GM12878 (cell line): ENCODE measurements around the gene HAND1. TPM values are rescaled to one million over a fixed set of nuclear protein-coding genes. Genes with fewer than 3 reads are reported as not detected.

Source experiments
- ATAC-seq: fragments of 200-7000 bp; cut with Tn5 transposase; 3 replicates; pipeline ENCODE4 v1.9.1; 2020; ENCODE audit warnings: mild to moderate bottlenecking, moderate library complexity
- BruUV-seq: library from RNA; stranded (reverse); fragments of 400-500 nt; replicated peaks from 2 replicates; lab custom pipeline; 2021; lab: Mats Ljungman, UMichigan
- CTCF ChIA-PET: fragments of 300-600 bp; sonication (Branson Sonifier 250); formaldehyde crosslinking; extraction: SDS; loops from one replicate; lab custom pipeline; 2021; ENCODE audit warnings: inconsistent platforms; lab: Yijun Ruan, JAX
- POLR2A ChIA-PET: fragments of 350-600 bp; formaldehyde crosslinking; extraction: SDS; loops from one replicate; lab custom pipeline; 2021; ENCODE audit warnings: inconsistent platforms; lab: Charles Lee
- RAD21 ChIA-PET: fragments of 300-600 bp; sonication (Branson Sonifier 250); formaldehyde crosslinking; loops from one replicate; lab custom pipeline; 2023; ENCODE audit warnings: antibody characterized with exemption; ENCODE audit not compliant: unreplicated experiment; lab: Charles Lee
- SMC1A ChIA-PET: fragments of 300-600 bp; sonication (Branson Sonifier 250); formaldehyde crosslinking; loops from one replicate; lab custom pipeline; 2023; ENCODE audit not compliant: unreplicated experiment, uncharacterized antibody; lab: Charles Lee
- DNase-seq: peaks from one replicate; pipeline ENCODE4 v3.0.0-alpha.2; 2011; ENCODE audit warnings: low read depth, low spot score
- FAIRE-seq: peaks from 3 replicates; lab custom pipeline; 2011; peaks lifted over from hg19 to GRCh38; lab: Jason Lieb, UNC
- H2AFZ ChIP-seq: 2 replicates; pipeline ENCODE4 v1.6.0; 2011; ENCODE audit warnings: low read depth, low read length, control low read depth; ENCODE audit not compliant: control insufficient read depth
- H3K27ac ChIP-seq: 2 replicates; pipeline ENCODE4 v1.5.1; 2011; ENCODE audit warnings: control low read depth; ENCODE audit not compliant: control insufficient read depth, insufficient read depth
- H3K27me3 ChIP-seq, 2 experiments: replicated peaks in 1 of 2; 2 replicates each; pipeline versions ENCODE4 v1.6.0 to v1.6.1; 2011; ENCODE audit warnings: low read length in 1 of 2; ENCODE audit not compliant: control insufficient read depth in 2 of 2, insufficient read depth in 2 of 2
- H3K36me3 ChIP-seq, 2 experiments: 2 replicates each; pipeline ENCODE4 v1.5.1; 2011; ENCODE audit warnings: low read length in 1 of 2; ENCODE audit not compliant: control insufficient read depth in 2 of 2, insufficient read depth in 2 of 2
- H3K4me1 ChIP-seq: 2 replicates; pipeline ENCODE4 v1.6.1; 2011; ENCODE audit warnings: mild to moderate bottlenecking, low read length, moderate library complexity, mixed read lengths; ENCODE audit not compliant: control insufficient read depth, insufficient read depth
- H3K4me2 ChIP-seq: 2 replicates; pipeline ENCODE4 v1.6.0; 2011; ENCODE audit warnings: control low read depth; ENCODE audit not compliant: control insufficient read depth, insufficient read depth
- H3K4me3 ChIP-seq: fragments of 200-600 bp; sonication (generic); 2 replicates; pipeline ENCODE4 v1.5.1; 2016
- H3K79me2 ChIP-seq: 2 replicates; pipeline ENCODE4 v1.6.0; 2011; ENCODE audit warnings: low read length; ENCODE audit not compliant: control insufficient read depth, insufficient read depth
- H3K9ac ChIP-seq: 2 replicates; pipeline ENCODE4 v1.8.0; 2011; ENCODE audit warnings: low read length, control low read depth, mixed read lengths; ENCODE audit not compliant: control insufficient read depth, insufficient read depth
- H3K9me3 ChIP-seq: replicated peaks from 3 replicates; pipeline ENCODE4 v1.5.1; 2011; ENCODE audit warnings: mild to moderate bottlenecking, low read length; ENCODE audit not compliant: control insufficient read depth, insufficient read depth
- H4K20me1 ChIP-seq: 2 replicates; pipeline ENCODE4 v1.6.0; 2011; ENCODE audit not compliant: control insufficient read depth, insufficient read depth
- ZSCAN29 ChIP-seq: fragments of 450-650 bp; IDR thresholded peaks from 2 replicates; pipeline ENCODE4 v1.6.1; 2017; ENCODE audit warnings: mild to moderate bottlenecking, moderate library complexity
- WGBS: methylation state at CpG from one replicate; pipeline ENCODE4 v1.1.6; 2016; ENCODE audit warnings: low lambda C conversion rate; ENCODE audit not compliant: insufficient replicate concordance, insufficient coverage; ENCODE audit errors: missing lambda C conversion rate; 5-methylcytosine and 5-hydroxymethylcytosine counted together
- in situ Hi-C: fragments of 300-500 bp; cut with MboI; formaldehyde crosslinking; loops from 9 replicates; pipeline ENCODE4 v1.14.3; 2018; ENCODE audit warnings: mixed read lengths
- intact Hi-C: fragments of 100-400 bp; cut with micrococcal nuclease; formaldehyde crosslinking; loops from one replicate; pipeline ENCODE4 v1.14.2; 2022; ENCODE audit not compliant: unreplicated experiment
- polyA plus RNA-seq, 11 experiments: library from polyadenylated mRNA; depleted of rRNA in 4 of 11; unstranded in 6 of 11; stranded (reverse) in 5 of 11; fragments of >200 nt; fragmentation: Nextera tagmentation in 4 of 11; fragmentation: Illumina TruSeq in 1 of 11; extraction: Ambion mirVana in 4 of 11; extraction: Trizol in 1 of 11; gene quantifications; 1 replicate in 1 of 11; 2 replicates in 10 of 11; pipeline versions ENCODE4 v1.2.1 to v1.2.3, GENCODE V29; 2011 to 2016; ENCODE audit warnings: inconsistent platforms in 2 of 11, missing spikeins in 2 of 11, low read depth in 1 of 11
- total RNA-seq, 4 experiments: library from RNA; depleted of rRNA in 3 of 4; stranded (reverse); fragments of >200 nt in 3 of 4; fragmentation: Illumina TruSeq in 1 of 4; extraction: Trizol in 1 of 4; gene quantifications; 2 replicates each; pipeline versions ENCODE4 v1.2.1 to v1.2.3, GENCODE V29; 2013 to 2021
- TF ChIP-seq, protein P1 (sequence below): IDR thresholded peaks from 2 replicates; pipeline ENCODE4 v1.6.1; 2011; ENCODE audit warnings: low read depth, low read length, improper control_type of control experiment, borderline replicate concordance
- TF ChIP-seq, protein P2 (sequence below), 3 experiments: IDR thresholded peaks in 2 of 3; conservative IDR thresholded peaks in 1 of 3; 2 replicates each; pipeline ENCODE4 v1.5.1; 2011; ENCODE audit warnings: low read depth in 3 of 3, low read length in 3 of 3, mild to moderate bottlenecking in 3 of 3, control low read depth in 2 of 3, moderate library complexity in 2 of 3, inconsistent platforms in 1 of 3, mixed read lengths in 1 of 3; ENCODE audit not compliant: control insufficient read depth in 2 of 3, insufficient read depth in 1 of 3; ENCODE audit errors: extremely low read depth in 1 of 3

Gene HAND1
- total and polyA plus RNA-seq, 10 of the 15 experiments (the other 5 are each of a cell fraction or from before 2014, with no cell fraction given) = 0.06 to 0.41 (median 0.27) TPM; not detected in 4

DNA sequence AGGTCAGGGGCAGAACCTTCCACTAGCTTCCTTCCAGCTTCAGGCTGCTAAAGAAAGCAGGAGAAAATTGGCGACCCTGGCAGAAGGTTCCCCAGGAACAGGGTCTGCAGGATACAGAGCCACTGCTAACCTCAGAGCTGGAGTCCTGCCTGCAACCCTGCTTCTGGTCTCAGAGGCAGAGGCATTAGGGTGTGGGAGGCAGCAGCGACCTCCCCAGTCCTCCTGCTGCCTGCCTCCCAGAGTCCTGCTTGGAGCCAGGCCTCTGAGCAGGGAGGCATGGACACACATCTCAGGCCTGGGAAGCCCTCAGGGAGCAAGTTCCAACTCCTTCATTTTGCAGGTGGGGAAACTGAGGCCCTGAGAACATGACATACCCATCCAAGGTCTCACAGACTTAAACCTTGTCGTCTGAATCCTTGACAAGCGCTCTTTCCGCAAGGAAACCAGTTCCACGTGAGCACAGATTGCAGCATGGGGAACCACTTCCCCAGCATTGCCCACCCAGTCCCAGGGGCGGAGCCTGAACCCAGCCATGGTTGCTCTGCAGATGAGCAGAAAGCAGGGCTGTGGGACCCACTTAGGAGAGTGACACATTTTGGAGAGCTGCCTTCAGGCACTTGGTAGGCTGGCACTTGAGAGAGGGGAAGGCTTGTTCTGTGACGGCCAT is 28.2 kb upstream of the HAND1 start:
- no peak for FAIRE-seq
- H3K9me3 ChIP-seq = no peaks in the 10 kb centered on the region

More for the DNA sequence above, 28.2 kb upstream of the HAND1 start:
- ChIA-PET POLR2A (interaction anchor here (0.6 to 1.0 kb wide), 2 partner anchors 10 to 447 kb away, joined by 3 to 7 read pairs; no protein-coding TSS in a partner anchor), RAD21 (interaction anchor here (1.6 to 4.0 kb wide), 2 partner anchors 10 to 37 kb away, joined by 3 to 19 read pairs; no protein-coding TSS in a partner anchor)
- no peak overlapping the region for H3K4me3 ChIP-seq
- H3K4me1 ChIP-seq = peaks cover 39% of the 10 kb centered on the region
- no peak for DNase-seq
- H3K79me2 ChIP-seq = no peaks in the 10 kb centered on the region
- no peak overlapping the region for H3K27ac ChIP-seq
- no peak for TF ChIP-seq ZSCAN29
- TF ChIP-seq, protein P1, sequence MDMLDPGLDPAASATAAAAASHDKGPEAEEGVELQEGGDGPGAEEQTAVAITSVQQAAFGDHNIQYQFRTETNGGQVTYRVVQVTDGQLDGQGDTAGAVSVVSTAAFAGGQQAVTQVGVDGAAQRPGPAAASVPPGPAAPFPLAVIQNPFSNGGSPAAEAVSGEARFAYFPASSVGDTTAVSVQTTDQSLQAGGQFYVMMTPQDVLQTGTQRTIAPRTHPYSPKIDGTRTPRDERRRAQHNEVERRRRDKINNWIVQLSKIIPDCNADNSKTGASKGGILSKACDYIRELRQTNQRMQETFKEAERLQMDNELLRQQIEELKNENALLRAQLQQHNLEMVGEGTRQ = no peak
- TF ChIP-seq, protein P2, sequence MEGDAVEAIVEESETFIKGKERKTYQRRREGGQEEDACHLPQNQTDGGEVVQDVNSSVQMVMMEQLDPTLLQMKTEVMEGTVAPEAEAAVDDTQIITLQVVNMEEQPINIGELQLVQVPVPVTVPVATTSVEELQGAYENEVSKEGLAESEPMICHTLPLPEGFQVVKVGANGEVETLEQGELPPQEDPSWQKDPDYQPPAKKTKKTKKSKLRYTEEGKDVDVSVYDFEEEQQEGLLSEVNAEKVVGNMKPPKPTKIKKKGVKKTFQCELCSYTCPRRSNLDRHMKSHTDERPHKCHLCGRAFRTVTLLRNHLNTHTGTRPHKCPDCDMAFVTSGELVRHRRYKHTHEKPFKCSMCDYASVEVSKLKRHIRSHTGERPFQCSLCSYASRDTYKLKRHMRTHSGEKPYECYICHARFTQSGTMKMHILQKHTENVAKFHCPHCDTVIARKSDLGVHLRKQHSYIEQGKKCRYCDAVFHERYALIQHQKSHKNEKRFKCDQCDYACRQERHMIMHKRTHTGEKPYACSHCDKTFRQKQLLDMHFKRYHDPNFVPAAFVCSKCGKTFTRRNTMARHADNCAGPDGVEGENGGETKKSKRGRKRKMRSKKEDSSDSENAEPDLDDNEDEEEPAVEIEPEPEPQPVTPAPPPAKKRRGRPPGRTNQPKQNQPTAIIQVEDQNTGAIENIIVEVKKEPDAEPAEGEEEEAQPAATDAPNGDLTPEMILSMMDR (IDR thresholded peaks at IDR 0.05 in 2 of 3, conservative IDR thresholded peaks at IDR 0.05 in 1 of 3; ENCODE audit: control insufficient read depth in 2 of 3, extremely low read depth in 1 of 3, insufficient read depth in 1 of 3, low read depth in 3 of 3, low read length in 3 of 3) = no peak
- TF ChIP-seq, all 136 proteins: peak for 0
- WGBS = 90% methylated on average over 7 of the region's 8 CpGs
- Histone ChIP-seq H3K27me3 (no peaks in the 10 kb centered on the region), H2AFZ (no peak overlapping the region), H3K36me3 (no peaks in the 10 kb centered on the region; a peak in 1 of 4 replicates), H4K20me1 (no peaks in the 10 kb centered on the region), H3K9ac (no peak overlapping the region), H3K4me2 (no peak overlapping the region)
- intact Hi-C loops = loop anchor here (10.0 kb wide), 1 partner anchor 249 kb away; the partner anchor contains the start of gene LARP1
- BruUV-seq = no TSS peak
- ATAC-seq = no peak
- SMC1A ChIA-PET = interaction anchor here (1.0 kb wide), 1 partner anchor 40 kb away, joined by 3 read pairs; no protein-coding TSS in a partner anchor
- in situ Hi-C loops = no loop called here
- CTCF ChIA-PET = interaction anchor here (1.1 to 2.1 kb wide), 3 partner anchors 10 to 38 kb away, joined by 3 to 6 read pairs (median 5); no protein-coding TSS in a partner anchor
